DND-41 (cell line): ENCODE measurements around the gene ZRANB1.

Source experiments
- ATAC-seq: fragments of 200-7000 bp; cut with Tn5 transposase; 3 replicates; pipeline ENCODE4 v1.9.1; 2021; ENCODE audit warnings: low read depth; ENCODE audit not compliant: insufficient read depth
- DNase-seq: peaks from one replicate; pipeline ENCODE4 v3.0.0-alpha.2; 2020
- H2AFZ ChIP-seq: 2 replicates; pipeline ENCODE4 v1.6.0; 2012; ENCODE audit warnings: low read depth, low read length
- H3K27ac ChIP-seq: 2 replicates; pipeline ENCODE4 v1.5.1; 2012; ENCODE audit warnings: low read length, inconsistent platforms
- H3K27me3 ChIP-seq: fragments of 200-600 bp; sonication (generic); 2 replicates; pipeline ENCODE4 v1.6.0; 2012; ENCODE audit warnings: low read length, mild to moderate bottlenecking, inconsistent platforms; ENCODE audit not compliant: insufficient read depth, poor library complexity
- H3K36me3 ChIP-seq: 2 replicates; pipeline ENCODE4 v1.5.1; 2012; ENCODE audit warnings: low read length, inconsistent platforms; ENCODE audit not compliant: insufficient read depth
- H3K4me1 ChIP-seq: 2 replicates; pipeline ENCODE4 v1.5.1; 2012; ENCODE audit warnings: mild to moderate bottlenecking, low read length; ENCODE audit not compliant: insufficient read depth
- H3K4me2 ChIP-seq: 2 replicates; pipeline ENCODE4 v1.6.0; 2012; ENCODE audit warnings: mild to moderate bottlenecking, moderate library complexity, low read length, inconsistent platforms; ENCODE audit not compliant: insufficient read depth
- H3K4me3 ChIP-seq, 2 experiments: fragments of 200-600 bp in 1 of 2; shearing (Covaris generic) in 1 of 2; 2 replicates each; pipeline ENCODE4 v1.5.1; 2012 to 2016; ENCODE audit warnings: inconsistent platforms in 2 of 2, low read length in 2 of 2, mild to moderate bottlenecking in 2 of 2, low read depth in 1 of 2, moderate library complexity in 1 of 2
- H3K79me2 ChIP-seq: 2 replicates; pipeline ENCODE4 v1.6.0; 2012; ENCODE audit warnings: low read length, inconsistent platforms; ENCODE audit not compliant: insufficient read depth
- H3K9ac ChIP-seq: 2 replicates; pipeline ENCODE4 v1.6.0; 2012; ENCODE audit warnings: low read depth, mild to moderate bottlenecking, inconsistent platforms, low read length, moderate library complexity
- H3K9me3 ChIP-seq: 2 replicates; pipeline ENCODE4 v1.5.1; 2012; ENCODE audit warnings: low read length, moderate library complexity, mild to moderate bottlenecking, inconsistent platforms; ENCODE audit not compliant: insufficient read depth, severe bottlenecking
- H4K20me1 ChIP-seq: 2 replicates; pipeline ENCODE4 v1.6.0; 2012; ENCODE audit warnings: low read length; ENCODE audit not compliant: insufficient read depth
- CTCF ChIP-seq: IDR thresholded peaks from 2 replicates; pipeline ENCODE4 v1.5.1; 2012; ENCODE audit warnings: borderline replicate concordance, low read length, moderate library complexity, mild to moderate bottlenecking; ENCODE audit not compliant: poor library complexity, severe bottlenecking; ENCODE audit errors: extremely low read depth
- EZH2 ChIP-seq: IDR thresholded peaks from 3 replicates; pipeline ENCODE4 v1.6.1; 2012; ENCODE audit warnings: borderline replicate concordance, low read depth, mild to moderate bottlenecking, moderate library complexity, low read length, inconsistent platforms; ENCODE audit not compliant: severe bottlenecking

Gene ZRANB1

DNA sequence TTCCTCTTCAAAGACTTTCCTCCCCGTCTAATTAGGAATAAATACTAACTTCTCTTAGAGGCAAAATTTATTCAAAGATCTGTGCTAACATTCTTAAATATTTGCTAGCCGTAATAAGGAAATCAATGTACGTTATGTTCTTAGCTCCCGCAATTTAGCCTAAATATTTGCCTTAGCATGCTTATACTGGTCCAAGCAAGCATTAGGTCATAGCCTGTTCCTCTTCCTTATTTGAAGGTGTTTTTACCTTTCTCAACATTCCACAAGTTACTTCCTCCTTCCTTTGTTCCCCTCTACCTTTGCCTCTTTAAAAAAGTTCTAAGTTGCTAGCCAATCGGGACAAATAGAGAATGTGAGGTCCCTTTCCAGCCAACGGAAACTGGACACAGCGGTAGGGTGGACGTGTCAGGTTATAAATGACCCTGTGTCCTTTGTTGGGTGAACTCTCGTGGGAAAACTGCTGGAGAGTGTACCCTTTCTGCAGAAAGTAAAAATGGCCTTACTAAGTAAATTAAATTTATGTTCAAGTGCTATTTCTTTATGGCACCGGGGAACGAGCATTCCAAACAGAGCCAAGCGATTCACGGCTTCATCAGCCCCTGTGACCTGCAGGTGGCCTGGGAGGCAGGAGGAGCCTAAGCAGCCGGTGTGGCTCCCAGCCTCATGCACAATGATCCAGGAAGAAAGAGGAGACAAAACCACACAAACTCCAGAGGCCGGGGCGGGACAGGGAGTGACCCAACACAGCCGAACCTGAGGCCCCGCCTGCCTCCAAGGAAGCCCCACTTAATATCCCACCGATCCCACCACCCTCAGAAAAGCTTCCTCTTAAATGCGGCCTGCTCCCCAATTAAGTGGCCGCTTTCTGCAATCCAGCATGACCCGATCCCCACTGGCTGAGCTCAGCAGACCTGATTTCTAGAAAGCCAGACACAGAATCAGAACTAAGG, 67.0 kb downstream of the ZRANB1 start:
- Histone ChIP-seq H3K9ac (no peak overlapping the region), H3K4me2 (no peak overlapping the region), H2AFZ (no peak overlapping the region), H3K79me2 (peaks cover 26% of the 10 kb centered on the region), H3K9me3 (no peaks in the 10 kb centered on the region), H3K36me3 (0 out of 2 replicates have a peak, but pooled peaks cover 2% of the 10 kb centered on the region), H3K27ac (no peak overlapping the region), H3K27me3 (no peaks in the 10 kb centered on the region), H4K20me1 (peaks cover 62% of the 10 kb centered on the region), H3K4me1 (no peaks in the 10 kb centered on the region), H3K4me3 (no peak overlapping the region)
- ATAC-seq (no peak), DNase-seq (no peak)
- TF ChIP-seq EZH2 (no peak), CTCF (no peak)

DNA sequence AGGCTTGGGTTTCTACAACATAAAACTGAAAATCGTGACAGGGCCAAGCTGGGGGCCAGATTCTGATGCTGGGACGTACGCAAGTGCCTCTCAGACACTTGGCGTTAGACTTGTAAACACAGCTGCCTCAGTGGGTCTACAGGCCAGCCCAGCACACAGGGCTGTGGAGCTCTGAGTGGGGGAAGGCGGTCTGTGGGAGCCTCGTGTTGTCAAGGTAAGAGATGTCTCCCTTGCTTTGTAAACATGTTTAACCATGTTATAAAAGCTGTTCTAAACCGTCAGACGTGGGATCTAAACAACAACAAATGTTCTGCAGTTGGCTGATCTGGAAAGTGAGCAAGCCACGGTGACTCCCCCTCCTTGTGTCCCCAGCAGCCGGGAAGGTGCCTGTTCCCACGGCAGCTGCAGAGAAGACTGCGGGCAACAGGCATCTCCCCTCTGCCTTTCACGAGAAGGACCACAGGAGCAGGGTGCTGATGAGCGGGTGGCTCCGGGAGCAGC, 67.8 kb downstream of the ZRANB1 start:
- no peak overlapping the region for H3K27ac ChIP-seq
- H3K27me3 ChIP-seq: no peaks in the 10 kb centered on the region
- DNase-seq (no peak), ATAC-seq (no peak)
- H3K9me3 ChIP-seq: no peaks in the 10 kb centered on the region
- no peak overlapping the region for H3K4me3 ChIP-seq
- H4K20me1 ChIP-seq: peaks cover 58% of the 10 kb centered on the region
- no peak overlapping the region for H3K4me2 ChIP-seq
- TF ChIP-seq CTCF (no peak), EZH2 (no peak)
- H3K4me1 ChIP-seq: no peaks in the 10 kb centered on the region
- no peak overlapping the region for H3K9ac ChIP-seq
- no peak overlapping the region for H2AFZ ChIP-seq
- H3K79me2 ChIP-seq: peaks cover 29% of the 10 kb centered on the region
- H3K36me3 ChIP-seq: 0 out of 2 replicates have a peak, but pooled peaks cover 3% of the 10 kb centered on the region

DNA sequence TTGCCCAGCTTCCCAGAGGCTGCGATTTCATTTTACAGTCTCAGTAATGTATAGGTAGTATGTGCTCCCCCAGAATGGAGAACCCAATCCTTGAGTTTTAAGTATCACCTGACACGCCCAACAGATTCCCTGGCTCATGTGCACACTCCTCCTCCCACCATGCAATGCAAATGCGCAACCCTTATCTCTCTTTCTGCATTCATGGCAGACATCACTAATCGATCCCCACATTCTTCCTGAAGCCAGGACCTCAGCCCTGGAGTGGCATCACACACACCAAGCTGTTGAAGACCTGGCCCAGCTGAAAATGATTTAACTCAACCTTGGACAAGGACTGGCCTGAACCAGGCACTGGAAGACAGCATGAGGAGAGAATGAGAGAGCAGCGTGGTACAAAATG, 68.4 kb downstream of the ZRANB1 start:
- H3K9me3 ChIP-seq: no peaks in the 10 kb centered on the region
- TF ChIP-seq EZH2: no peak
- no peak for TF ChIP-seq CTCF
- H3K27ac ChIP-seq: no peak overlapping the region
- H2AFZ ChIP-seq: no peak overlapping the region
- H3K9ac ChIP-seq: no peak overlapping the region
- DNase-seq (no peak), ATAC-seq (no peak)
- H3K4me1 ChIP-seq: no peaks in the 10 kb centered on the region
- H3K79me2 ChIP-seq: peaks cover 29% of the 10 kb centered on the region
- H4K20me1 ChIP-seq: peaks cover 53% of the 10 kb centered on the region
- H3K36me3 ChIP-seq: 0 out of 2 replicates have a peak, but pooled peaks cover 3% of the 10 kb centered on the region
- no peak overlapping the region for H3K4me2 ChIP-seq
- no peak overlapping the region for H3K4me3 ChIP-seq
- no peaks in the 10 kb centered on the region for H3K27me3 ChIP-seq
